Measurements from ENCODE around the gene ENOX1.

- no peak for TF ChIP-seq POLR2A (IDR thresholded peaks at IDR 0.05)
- no peak for TF ChIP-seq CTCF (IDR thresholded peaks at IDR 0.05)
Observed at GRCh38 chr13:43482026-43482425, 304.7 kb downstream of the ENOX1 start.

Measured in testis (tissue), 2 donors.